GM20431 (cell line): Measurements from ENCODE around the gene TRPM7.
"Not testable (repeated sequence)": the region's sequence is repeated elsewhere in the genome, so short reads cannot be mapped to it uniquely, and the experiment has no call there.

Experiments
- in situ Hi-C: fragments of 300-500 bp; cut with MseI, MboI; formaldehyde crosslinking; loops from one replicate; pipeline ENCODE4 v1.15.0; 2020; ENCODE audit warnings: low sequenced_read_pairs; ENCODE audit not compliant: unreplicated experiment

The TRPM7 gene

DNA sequence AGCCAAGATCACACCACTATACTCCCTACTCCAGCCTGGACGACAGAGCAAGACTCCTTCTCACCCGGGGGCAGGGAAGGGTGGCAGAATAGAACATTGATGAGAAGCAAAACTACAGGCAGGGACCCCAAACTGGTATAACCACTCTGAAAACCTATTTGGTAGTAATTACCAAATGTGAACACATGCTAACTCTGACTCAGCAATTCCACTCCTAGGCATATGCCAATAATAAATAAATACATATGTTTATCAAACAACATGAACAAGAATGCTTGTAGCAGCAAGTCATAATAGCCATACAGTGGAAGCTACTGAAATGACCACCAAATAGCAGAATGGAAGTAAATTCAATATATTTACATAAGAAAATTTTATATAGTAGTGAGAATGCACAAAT, 109.1 kb downstream of the TRPM7 start:
- in situ Hi-C loops, result no loop called here

DNA sequence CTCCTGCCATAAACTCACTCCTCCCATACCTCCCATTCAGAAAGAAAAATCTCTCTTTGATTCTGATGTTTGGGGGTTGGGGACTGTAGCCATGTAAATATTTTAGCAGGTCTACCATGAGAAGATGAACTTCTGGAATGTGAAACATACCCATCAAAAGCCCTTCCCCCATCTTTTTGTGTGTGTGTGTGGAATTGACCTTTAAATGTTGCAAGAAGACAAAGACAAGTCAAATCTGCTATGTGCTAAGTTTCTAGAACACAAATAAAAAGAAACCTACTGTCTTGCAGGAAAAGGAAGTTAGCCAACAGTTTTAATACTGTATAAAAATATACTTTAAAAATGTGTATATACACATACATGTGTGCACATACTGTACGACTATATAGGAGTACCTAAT, 110.4 kb downstream of the TRPM7 start:
- in situ Hi-C loops, result no loop called here

DNA sequence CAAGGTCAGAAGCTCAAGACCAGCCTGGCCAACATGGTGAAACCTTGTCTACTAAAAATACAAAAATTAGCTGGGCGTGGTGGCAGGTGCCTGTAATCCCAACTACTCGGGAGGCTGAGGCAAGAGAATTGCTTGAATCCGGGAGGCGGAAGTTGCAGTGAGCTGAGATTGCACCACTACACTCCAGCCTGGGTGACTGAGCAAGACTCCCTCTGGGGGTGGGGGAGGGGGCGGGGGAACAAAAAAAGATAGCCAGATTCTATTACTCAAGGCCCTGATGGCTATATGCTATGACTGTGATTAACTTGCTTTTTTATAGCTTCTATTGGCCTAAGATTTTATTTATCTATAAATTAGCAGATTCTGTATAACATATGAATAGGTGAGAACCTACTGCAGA, 112.8 kb downstream of the TRPM7 start:
- in situ Hi-C loops, result not testable (repeated sequence)

DNA sequence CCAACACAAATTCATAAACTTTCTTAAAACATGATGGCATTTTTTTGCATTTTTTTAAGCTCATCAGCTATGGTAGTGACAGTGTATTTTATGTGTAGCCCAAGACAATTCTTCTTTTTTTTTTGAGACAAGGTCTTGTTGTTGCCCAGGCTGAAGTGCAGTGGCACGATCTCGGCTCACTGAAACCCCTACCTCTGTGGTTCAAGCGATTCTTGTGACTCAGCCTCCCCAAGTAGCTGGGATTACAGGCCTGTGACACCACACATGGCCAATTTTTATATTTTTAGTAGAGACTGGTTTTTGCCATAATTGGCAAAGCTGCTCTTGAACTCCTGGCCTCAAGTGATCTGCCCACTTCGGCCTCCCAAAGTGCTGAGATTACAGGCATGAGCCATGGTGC, 122.8 kb downstream of the TRPM7 start:
- in situ Hi-C loops, result no loop called here

DNA sequence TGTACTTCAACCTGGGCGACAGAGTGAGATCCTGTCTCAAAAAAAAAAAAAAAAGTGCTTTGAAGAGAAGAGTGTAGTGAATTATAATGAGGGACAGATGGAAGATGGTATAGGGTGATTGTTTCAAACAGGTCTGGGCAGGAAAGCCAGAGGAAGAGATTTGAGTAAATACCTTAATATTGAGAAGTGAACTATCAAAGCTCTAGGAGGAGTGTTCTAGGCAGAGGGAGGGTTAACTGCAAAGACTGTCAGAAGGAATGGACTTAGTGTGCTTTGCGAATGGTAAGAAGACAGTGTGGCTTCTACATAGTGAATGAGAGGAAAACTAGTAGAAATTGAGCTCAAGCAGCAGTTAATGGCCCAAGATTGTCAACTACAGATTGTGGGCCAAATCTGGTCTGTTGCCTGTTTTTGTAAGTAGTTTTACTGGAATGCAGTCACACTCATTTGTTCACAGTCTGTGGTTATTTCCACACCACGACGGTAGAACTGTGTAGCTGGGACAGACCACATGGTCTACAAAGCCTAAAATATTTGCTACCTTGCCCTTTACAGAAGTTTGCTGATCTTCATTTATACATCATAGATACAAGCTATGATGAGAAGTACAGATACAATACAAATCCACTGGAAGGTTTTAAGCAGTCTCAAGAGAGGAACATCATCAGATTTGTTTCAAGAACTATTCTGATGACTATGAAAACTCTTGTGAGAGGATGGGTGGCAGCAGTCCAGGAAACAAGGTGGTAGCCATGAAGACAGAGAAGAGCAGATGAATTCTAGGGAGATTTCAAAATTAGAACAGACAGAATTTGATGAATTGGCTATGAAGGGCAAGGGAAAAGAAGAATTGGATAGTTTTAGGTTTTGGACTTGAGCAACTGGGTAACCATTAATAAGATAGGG, 123.6 kb downstream of the TRPM7 start:
- in situ Hi-C loops, result no loop called here

DNA sequence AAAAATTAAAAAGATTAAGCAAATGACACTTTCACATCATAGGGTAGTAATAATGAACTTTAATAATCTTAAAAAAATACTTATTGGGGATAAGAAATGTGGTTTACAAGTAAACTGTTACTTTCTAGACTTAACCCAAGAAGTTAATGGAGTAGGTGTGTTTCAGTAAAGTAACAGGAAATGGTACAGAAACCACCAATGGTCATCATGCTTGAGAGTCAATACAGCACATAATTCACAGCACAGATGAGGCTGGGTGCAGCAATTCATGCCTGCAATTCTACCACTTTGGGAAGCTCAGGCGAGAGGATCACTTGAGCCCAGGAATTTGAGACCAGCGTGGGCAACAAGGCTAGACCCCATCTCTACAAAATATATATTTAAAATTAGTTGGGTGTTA, 128.6 kb downstream of the TRPM7 start:
- in situ Hi-C loops, result no loop called here

DNA sequence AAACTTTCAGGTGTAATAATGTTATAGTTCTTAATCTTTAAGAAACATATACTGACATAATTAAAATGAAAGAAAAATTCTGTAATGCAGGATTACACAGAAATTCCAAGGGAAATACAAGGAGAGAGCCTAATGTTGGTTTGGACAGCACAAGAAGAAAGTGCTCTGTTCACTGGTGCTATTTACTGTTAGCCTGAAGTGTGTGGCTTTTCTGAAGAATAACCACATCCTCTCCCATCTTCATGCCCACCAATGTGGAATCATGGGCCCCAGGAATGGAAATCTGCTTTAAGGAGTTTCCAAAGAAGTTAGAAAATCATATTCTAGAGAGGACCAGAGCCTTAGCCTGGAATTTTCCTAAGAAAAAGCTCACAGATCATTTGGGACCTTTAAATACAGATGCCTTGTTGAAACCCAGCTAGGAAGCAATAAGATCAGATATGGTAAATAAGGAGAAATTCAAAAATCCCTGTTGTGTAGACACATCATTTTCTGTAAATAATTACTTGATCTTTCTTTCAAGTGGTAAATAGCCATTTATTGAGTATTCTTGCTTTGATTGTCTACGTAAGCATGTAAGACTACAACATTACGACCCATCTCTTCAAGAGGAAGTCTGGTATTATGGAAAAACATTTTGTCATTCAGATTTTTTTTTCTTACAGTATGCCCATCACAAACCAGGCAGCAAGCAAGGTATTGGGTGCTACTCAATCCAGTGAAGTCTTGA, 129.8 kb downstream of the TRPM7 start:
- in situ Hi-C loops, result no loop called here

DNA sequence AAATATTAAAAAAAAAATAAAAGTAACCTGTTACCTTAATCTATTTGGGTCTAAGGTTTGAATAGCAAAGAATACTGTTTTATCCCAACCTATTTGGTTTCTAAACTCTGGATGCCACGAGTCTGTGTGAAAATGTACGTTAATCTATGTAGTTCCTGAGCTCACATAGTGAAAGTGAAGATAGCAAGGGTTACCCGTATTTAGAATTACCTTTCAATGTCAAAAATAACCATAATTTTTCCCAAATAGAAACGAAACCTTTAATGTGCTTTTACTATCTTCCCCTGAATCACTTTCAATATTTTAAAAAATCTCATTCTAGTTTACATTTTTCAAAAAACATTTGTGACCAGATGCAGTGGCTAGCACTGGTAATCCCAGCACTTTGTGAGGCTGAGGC, 134.4 kb downstream of the TRPM7 start:
- in situ Hi-C loops, result no loop called here

DNA sequence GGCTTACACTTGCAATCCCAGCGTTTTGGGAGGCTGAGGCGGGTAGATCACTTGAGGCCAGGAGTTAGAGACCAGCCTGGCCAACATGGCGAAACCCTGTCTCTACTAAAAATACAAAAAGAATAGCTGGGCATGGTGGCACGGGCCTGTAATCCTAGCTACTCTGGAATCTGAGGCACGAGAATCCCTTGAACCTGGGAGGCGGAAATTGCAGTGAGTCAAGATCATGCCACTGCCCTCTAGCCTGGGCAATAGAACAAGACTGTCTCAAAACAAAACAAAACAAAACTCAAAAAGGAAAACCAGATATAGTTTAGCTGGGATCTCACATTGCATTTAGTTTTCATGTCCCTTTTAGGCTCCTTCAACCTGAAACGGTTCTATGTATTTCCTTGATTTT, 137.3 kb downstream of the TRPM7 start:
- in situ Hi-C loops, result no loop called here

DNA sequence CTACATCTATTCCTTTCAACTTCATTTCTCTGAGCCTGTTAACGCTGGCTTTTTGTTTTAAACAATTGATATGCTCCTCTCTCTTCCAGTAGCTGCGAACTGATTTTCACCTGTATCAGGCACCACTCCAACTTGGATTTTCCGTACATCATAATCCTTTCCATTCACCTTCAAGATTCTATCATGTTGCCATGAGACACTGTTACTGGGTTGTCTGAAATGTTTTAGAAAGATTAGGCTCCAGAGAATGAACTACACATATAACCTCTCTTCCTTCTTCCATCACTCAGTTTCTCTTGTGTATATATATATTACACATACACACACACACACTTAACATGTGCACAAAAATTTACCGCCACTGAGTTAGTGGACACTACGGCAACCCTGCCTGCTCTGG, 140.0 kb downstream of the TRPM7 start, which contains the start of gene USP50:
Gene USP50 (minus strand): TSS at position 101 of the 400 bp plus-strand sequence. CDS start 141 bp downstream, outside the sequence.
- in situ Hi-C loops, result no loop called here

DNA sequence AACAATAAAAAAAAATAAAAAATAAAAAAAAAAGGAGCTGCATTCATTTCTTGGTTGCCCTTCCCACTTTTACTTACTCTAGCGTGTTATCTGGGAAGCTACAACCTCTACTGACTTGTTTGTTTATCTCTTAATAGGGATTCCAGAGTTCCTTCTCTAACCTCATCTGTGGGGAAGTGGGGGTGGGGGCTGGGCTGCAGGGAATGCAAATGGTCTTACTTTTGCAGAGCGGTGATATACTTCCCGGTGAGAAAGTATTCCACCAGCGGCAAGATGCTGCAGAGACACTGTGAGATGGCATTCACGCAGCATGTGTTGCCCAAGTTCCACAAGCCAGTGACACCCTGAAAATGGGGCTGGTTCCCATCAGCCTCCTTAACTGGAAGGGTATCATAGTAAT, 142.2 kb downstream of the TRPM7 start:
- in situ Hi-C loops, result no loop called here

DNA sequence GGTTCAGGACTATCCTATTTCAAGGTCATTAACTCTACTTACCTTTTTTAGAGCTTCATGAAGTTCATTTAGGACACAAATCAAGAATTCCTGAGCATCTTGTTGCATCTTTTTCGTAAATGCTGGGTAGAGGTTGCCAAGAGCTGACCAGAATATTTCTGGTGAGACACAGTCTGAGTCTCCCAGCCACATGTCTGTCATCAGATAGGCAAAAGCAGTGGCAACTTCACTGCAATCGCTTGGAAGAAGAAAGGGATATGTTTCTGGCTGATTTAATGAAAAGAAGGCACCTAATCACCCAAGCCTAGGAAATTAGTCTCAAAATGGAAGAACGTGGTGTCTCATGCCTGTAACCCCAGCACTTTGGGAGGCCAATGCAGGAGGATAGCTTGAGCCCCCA, 143.0 kb downstream of the TRPM7 start:
- in situ Hi-C loops, result no loop called here

DNA sequence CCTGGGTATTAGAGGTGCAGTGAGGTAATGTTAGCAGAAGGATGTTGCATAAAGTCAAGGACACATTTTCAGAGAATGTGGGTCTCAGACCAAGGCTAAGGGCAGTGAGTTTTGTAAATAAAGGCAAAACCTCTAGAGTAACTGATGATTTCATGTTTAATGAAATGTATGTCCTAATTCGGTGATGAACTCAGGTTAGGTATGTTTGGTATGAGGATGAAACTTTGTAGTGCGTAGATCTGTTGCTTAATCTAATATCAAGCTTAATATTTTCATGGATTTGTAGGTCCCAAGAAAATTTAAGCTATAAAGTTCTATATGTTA, 143.7 kb downstream of the TRPM7 start:
- in situ Hi-C loops, result no loop called here

DNA sequence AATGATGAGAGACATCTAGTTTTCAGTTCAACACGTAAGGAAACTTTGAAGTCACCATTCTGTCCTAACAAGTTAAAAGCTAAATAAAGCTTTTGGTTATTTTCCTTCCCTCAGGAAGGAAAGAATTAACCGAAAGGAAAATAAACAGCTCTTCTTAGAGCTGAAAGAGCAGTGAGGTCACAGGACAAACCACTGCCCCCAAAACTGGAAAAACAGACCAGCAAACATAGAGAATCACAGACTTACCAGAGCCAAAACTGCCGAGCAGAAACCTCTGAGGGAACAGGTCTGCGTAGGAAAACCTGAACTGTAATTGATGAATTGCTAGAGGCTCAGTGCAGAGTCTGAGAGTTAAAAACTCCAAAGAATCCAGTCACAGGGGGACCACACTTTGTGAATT, 154.8 kb downstream of the TRPM7 start:
- in situ Hi-C loops, result no loop called here

DNA sequence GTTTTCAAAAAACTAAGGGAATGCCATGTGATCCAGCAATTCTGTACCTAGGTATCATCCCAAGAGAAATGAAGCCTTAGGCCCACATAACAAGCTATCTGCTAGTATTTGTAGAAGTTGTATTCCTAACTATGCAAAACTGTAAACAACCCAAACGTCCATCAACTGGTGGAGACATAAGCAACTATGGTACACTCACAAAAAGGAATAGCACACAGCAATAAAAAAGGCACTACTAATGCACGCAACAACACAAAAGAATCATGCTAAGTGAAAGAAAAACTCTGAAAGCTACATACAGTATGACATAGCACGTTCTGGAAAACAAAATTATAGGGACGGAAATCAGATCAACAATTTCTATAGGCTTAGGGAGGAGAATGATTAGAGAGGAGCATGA, 155.4 kb downstream of the TRPM7 start:
- in situ Hi-C loops, result no loop called here

DNA sequence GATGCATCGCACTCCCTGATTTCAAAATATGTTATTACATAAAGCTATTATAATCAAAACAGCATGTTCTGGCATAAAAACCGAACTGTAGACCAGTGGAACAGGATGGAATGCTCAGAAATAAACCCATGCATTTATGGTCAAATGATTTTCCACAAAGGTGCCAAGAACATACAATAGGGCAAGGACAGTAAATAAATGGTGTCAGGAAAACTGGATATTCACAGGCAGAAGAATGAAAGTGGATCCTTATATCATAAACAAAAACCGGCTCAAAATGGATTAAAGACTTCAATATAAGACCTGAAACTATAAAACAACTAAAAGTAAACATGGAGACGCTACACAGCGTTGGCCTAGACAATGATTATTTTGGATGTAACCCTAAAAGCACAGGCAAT, 162.7 kb downstream of the TRPM7 start:
- in situ Hi-C loops, result no loop called here

DNA sequence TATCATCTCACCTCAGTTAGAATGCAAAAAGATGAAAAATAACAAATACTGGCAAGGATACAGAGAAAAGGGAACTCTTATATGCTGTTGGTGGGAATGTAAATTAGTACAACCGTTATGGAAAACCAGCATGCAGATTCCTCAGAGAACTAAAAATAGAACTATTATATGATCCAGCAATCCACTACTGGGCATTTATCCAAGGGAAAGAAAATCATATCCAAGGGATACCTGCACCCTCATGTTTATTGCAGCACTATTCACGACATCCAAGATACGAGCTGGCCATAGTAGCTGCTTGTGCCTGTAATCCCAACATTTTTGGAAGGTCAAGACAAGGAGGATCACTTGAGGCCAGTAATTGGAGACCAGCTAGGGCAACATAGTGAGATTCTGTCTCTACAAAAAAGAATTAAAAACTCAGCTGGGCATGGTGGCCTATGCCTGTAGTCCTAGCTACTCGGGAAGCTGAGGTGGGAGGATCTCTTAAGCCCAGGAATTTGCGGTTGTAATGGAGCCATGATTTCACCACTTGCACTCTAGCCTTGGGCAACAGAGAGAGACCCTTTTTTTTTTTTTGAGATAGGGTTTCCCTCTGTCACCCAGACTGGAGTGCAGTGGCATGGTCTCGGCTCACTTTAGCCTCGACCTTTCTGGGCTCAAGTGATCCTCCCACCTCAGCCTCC, 166.7 kb downstream of the TRPM7 start:
- in situ Hi-C loops, result no loop called here

DNA sequence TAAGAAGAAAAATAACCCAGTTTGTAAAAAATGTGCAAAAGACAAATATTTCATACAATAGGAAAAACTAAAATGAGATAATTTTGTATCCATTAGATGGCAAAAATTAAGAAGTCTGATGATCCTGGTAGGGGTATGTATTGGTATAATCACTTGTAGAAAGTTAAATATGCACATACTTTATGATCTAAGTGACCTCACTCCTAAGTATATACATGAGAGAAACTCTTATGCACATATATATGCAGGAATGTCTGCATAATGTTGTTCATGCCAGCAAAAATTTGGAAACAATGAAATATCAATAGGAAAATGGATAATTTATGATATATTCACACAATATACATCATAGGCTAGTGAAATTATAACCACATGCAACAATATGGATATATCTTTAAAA, 173.6 kb downstream of the TRPM7 start:
- in situ Hi-C loops, result no loop called here
